GM18951 (cell line): Measurements from ENCODE around the gene PPP1R8.
A peak's percentile ranks its signal among the peaks of the same experiment; 100 is the strongest.

Experiments
- POLR2A ChIP-seq: IDR thresholded peaks from 4 replicates; pipeline ENCODE4 v1.6.1; 2011; ENCODE audit warnings: mild to moderate bottlenecking; ENCODE audit not compliant: insufficient read length, insufficient read depth; ENCODE audit errors: extremely low read depth
- in situ Hi-C: fragments of 300-500 bp; cut with MboI; formaldehyde crosslinking; loops from one replicate; pipeline ENCODE4 v1.12.0; 2022; ENCODE audit warnings: low sequenced_read_pairs, mixed read lengths, inconsistent platforms; ENCODE audit not compliant: unreplicated experiment

The PPP1R8 gene

DNA sequence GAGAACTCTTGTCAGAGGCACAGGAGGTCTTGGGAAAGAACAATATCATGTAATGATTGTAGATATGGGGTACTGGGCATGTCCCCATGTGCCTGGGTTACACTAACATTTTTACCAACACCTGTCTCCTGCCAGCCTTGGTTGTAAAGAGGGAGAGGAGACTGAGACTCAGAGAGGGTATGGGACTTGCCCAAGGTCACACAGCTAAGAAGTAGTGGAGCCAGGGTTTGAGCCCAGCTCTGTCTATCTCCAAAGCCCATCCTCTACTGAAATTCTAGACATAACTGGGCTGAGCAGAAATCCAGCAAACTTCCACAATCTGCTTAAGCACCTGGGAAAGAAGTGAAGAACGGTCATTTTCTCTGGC lies 39.1 kb downstream of the PPP1R8 start:
- in situ Hi-C loops = loop anchor here (25.0 kb wide), 1 partner anchor 343 kb away; no protein-coding TSS in a partner anchor
- TF ChIP-seq POLR2A = no peak

DNA sequence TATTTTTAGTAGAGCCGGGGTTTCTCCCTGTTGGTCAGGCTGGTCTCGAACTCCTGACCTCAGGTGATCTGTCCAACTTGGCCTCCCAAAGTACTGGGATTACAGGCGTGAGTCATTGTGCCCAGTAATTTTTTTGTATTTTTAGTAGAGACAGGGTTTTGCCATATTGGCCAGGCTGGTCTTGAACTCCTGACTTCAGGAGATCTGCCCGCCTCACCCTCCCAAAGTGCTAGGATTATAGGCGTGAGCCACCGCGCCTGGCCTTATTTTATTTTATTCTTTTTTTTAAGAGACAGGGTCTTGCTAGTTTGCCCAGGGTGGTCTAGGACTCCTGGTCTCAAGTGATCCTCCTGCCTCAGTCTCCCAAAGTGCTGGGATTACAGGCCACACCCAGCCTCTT lies 40.5 kb downstream of the PPP1R8 start:
- in situ Hi-C loops = loop anchor here (25.0 kb wide), 1 partner anchor 341 kb away; no protein-coding TSS in a partner anchor

DNA sequence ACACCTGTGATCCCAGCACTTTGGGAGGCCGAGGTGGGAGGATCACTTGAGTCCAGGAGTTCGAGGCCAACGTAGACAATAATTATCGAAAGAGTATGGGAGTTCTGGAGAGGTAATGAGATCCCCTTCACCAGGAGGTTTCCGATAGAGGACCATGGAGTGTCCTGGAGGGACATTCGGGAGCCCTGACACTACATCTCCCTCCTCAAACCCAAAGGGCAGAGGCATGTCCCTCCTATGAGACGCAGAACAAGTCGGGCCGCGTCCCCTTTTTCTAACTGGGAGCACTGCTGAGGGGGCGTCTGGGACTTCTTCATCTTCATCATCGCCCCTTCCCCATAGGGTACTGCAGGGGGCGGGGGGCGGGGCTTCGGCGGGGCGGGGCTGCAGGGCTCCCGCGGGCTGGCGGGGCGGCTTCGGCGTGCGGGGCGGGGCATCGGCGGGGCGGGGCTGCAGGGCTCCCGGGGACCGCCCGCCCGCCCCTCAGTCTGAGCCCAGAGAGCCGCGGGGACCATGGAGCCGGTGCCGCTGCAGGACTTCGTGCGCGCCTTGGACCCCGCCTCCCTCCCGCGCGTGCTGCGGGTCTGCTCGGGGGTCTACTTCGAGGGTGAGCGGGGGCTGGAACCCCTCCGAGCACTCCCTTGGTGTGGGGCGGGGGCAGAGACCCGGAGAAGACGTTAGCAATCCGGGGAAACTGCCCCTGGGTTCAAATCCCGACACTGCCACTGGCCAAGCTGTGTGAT lies 41.6 kb downstream of the PPP1R8 start, which contains the start of gene THEMIS2:
Gene THEMIS2, plus strand, starts transcription at position 486 of the 743 bp plus-strand sequence. Its CDS starts 28 bp downstream, at position 514.
- peak; percentile 80 for TF ChIP-seq POLR2A
- in situ Hi-C loops = loop anchor here (25.0 kb wide), 1 partner anchor 340 kb away; no protein-coding TSS in a partner anchor

DNA sequence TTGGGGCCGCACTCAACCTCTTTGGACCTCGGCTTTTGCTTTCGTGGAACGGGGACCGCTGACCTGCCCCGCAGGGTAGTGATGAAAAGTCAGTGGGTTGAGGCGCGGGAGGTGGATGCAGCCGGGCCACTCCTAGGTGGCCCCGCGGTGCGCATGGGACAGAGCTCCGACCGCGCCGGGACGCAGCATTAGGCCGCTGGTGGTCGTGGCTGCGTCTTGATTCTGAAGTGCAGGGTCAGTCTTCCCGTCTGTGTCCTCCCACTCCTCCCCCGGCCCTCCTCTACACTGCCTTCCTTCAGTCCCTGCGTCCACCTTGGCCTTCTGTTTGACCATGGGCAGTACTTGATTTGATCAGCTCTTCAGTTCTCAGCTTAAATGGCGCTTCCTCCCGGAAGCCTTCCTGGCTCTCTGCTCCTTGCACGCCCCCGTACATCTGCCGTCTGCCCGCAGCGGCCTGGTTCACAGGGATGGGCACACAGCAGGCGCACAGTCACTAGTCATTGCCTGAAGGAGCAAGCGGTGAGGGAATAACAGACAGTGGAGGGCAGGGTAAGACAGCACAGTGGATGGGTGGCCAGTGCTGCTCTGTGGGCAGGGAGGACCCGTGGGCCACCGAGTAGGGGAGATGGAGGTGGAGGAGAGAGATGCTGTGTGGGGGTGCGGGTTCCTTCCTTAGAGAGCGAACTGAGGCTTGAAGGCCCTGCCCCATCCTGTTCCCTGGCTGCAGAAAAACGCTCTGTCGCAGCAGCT lies 42.4 kb downstream of the PPP1R8 start:
- in situ Hi-C loops = loop anchor here (25.0 kb wide), 1 partner anchor 339 kb away; no protein-coding TSS in a partner anchor
- TF ChIP-seq POLR2A = no peak

DNA sequence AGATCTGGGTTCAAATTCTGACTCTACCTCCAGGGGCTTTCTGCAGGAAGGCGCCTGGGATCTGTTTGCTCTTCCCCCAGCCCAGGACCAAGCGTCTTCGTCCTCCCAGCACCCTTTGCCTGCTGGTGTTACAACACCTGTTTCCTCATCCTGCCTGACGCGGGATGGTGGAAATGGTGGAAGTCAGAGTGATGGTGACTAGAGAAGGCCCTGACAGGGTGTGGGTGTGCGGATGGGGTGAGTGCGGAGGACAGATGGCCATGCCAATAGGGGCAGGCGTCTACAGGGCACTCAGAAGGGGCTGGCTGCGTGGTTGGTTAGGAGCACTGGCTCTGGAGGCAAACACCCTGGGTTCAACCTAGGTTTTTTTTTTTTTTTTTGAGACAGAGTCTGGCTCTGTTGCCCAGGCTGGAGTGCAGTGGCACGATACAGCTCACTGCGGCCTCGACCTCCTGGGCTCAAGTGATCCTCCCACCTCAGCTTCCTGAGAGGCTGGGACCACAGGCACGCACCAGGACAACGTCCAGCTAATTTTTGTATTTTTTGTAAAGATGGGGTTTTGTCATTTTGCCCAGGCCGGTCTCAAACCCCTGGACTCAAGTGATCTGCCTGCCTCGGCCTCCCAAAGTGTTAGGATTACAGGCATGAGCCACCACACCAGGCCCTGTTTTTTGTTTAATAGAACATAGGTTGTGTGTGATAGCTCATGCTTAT lies 43.2 kb downstream of the PPP1R8 start:
- in situ Hi-C loops = loop anchor here (25.0 kb wide), 1 partner anchor 338 kb away; no protein-coding TSS in a partner anchor

DNA sequence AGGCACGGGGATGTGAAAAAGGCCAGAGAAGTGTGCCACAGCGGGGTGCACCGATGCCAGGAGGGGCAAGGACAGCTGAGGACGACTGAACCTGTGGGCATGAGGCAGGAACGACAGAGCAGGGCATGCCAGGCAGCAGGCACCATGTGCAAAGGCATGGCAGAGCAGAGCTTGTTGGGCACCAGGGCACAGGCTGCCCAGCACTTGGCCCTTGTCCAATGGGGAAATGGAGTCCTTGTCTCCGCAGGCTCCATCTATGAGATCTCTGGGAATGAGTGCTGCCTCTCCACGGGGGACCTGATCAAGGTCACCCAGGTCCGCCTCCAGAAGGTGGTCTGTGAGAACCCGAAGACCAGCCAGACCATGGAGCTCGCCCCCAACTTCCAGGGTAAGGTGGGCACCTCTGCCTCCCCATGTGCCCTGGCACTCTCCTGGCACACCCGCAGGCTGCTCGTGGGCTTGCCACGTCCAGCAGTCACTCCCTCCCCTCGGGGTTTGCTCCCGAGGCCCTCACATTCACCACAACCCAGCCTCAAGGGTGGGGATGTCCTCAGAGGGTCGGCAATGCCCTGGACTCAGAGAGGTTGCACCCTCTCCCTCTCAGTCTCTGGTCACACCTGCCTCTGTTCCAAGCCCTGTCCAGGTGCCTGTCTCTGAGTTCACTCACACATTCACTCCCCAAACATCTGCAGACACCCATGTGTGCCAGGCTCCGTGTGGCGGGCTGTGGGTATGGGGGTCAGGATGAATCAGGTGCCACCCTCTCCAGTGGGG lies 45.9 kb downstream of the PPP1R8 start:
- in situ Hi-C loops = no loop called here
- TF ChIP-seq POLR2A = no peak

More for the DNA sequence above, 43.2 kb downstream of the PPP1R8 start:
- TF ChIP-seq POLR2A = no peak

DNA sequence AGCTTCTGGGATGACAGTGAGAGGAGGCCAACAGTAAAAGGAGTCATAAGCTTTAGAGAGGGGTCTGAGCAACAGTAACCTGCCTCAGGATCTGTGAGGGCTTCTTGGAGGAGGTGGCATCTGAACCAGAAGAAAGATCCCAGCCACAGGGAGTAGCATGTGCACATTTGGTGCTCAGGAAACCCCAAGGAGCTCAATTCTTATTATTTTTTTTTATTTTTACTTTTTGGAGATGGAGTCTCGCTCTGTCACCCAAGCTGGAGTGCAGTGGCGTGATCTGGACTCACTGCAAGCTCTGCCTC lies 46.5 kb downstream of the PPP1R8 start:
- in situ Hi-C loops = no loop called here
- no peak for TF ChIP-seq POLR2A

DNA sequence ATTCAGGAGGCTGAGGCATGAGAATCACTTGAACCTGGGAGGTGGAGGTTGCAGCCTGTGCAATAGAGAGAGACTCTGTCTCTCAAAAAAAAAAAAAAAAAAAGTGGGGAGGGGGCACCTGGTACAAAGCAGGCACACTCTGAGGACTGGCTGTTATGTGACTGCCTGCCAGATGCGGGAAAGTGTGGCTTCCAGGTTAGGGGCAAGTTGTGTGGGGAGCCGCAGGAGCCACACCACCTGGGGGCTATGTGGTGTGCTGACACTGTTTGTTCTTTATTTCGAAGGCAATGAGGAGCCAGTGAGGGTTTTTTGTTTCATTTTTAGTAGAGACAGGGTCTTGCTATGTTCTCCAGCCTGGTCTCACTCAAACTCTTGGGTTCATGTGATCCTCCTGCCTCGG lies 47.5 kb downstream of the PPP1R8 start:
- in situ Hi-C loops = no loop called here
- no peak for TF ChIP-seq POLR2A

DNA sequence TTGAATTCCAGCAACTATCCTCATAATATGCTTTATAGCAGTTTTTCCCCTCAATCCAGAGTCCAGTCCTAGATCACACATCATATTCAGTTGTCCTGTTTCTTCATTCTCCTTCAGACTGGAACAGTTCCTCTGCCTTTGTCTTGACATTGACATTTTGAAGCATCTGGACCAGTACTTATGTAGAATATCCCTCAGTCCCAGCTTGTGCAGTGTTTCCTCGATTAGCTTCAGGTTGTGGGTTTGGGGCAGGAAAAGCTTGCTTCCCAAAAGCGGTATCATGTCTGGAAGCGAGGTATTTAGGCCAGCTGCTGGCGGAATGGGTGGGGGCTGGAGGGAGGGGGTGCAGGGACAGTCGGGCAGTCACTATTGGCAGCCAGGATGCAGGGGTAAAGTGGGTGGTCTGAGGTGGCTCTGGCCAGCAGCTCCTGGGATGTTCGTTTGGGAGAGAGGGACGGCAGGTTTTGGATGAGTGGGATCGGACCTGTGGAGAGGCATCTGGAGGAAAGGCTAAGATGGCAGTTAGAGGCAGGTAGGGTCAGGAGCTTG lies 48.3 kb downstream of the PPP1R8 start:
- in situ Hi-C loops = no loop called here
- no peak for TF ChIP-seq POLR2A

DNA sequence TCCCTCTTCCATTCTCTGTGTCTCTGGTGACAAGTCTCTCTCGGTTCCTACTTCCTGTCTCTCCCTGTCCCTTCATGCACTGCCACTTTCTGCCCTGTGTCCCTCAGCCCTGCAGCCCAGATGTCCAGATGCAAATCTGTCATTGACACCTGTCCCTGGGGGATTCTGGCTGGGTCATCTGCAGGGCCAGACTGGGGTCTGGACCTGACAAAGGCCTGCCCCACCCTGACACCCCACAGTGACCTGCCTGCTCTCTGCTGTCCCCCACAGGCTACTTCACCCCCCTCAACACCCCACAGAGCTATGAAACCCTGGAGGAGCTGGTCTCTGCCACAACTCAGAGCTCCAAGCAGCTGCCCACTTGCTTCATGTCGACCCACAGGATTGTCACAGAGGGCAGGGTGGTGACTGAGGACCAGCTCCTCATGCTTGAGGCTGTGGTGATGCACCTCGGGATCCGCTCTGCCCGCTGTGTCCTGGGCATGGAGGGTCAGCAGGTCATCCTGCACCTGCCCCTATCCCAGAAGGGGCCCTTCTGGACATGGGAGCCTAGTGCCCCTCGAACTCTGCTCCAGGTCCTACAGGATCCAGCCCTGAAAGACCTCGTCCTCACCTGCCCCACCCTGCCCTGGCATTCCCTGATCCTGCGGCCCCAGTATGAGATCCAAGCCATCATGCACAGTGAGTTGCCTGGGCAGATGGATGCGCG lies 48.9 kb downstream of the PPP1R8 start:
- TF ChIP-seq POLR2A = no peak
- in situ Hi-C loops = no loop called here

DNA sequence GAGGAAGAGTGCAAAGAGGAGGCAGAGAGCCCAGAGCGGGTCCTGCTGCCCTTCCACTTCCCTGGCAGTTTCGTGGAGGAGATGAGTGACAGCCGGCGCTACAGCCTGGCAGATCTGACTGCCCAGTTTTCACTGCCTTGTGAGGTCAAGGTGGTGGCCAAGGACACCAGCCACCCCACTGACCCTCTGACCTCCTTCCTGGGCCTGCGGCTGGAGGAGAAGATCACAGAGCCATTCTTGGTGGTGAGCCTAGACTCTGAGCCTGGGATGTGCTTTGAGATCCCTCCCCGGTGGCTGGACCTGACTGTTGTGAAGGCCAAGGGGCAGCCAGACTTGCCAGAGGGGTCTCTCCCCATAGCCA lies 51.9 kb downstream of the PPP1R8 start:
- in situ Hi-C loops = no loop called here
- TF ChIP-seq POLR2A = no peak

DNA sequence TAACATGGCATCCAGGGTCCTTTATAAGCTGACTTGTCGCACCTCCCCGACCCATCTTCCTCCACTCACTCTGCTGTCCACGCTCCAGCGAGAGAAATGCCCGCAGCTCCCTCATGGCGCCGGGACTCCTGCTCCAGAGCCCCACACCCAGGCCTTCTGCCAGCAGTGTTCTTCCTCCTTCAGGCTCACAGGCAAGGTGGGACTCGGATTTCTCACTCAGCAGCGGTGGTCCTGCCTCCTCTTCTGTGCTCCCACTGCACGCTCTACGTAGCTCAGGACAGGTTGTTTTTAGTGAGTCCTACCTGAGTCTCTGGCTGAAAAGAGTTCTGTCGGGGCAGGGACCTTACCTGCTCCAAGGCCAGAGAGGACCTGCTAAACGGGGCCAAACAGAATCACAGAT lies 53.0 kb downstream of the PPP1R8 start:
- TF ChIP-seq POLR2A = no peak
- in situ Hi-C loops = no loop called here
